Dedifferentiated amniotic fluid mesenchymal stem cell (primary cell): ENCODE data around the gene USP27X.

ENCODE experiments used
- DNase-seq: peaks from one replicate; pipeline ENCODE4 v3.0.0-alpha.2; 2016; ENCODE audit errors: extremely low spot score

The USP27X gene

GRCh38 chrX:49878834-49879655, at the start of gene USP27X:
Gene USP27X, plus strand, starts transcription at chrX:49879484. Its CDS starts 824 bp downstream, at chrX:49880308.
- peak; percentile 58 for DNase-seq

DNA sequence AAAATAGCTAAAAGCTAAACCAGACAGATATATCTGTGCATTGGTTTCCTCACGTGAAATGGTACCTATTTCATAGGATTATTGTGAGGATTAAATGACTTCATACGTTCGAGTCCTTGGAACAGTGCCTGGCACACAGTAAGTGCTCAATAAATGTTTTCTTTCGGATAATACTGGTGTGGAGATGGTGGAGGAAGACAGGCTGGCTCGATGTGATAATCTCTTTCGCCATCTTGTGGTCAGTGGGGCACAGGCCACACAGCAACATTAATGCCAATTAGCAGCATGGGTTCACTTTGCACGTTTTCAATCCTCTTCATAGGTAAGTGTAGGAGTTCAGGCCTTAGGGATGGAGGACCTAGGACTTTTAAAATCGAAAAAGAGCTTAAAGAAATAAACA, 40.9 kb upstream of the USP27X start:
- no peak for DNase-seq

GRCh38 chrX:49840679-49841078, 38.6 kb upstream of the USP27X start:
- no peak for DNase-seq

- no peak for DNase-seq
Measured at GRCh38 chrX:49842621-49843020, 36.7 kb upstream of the USP27X start.

DNA sequence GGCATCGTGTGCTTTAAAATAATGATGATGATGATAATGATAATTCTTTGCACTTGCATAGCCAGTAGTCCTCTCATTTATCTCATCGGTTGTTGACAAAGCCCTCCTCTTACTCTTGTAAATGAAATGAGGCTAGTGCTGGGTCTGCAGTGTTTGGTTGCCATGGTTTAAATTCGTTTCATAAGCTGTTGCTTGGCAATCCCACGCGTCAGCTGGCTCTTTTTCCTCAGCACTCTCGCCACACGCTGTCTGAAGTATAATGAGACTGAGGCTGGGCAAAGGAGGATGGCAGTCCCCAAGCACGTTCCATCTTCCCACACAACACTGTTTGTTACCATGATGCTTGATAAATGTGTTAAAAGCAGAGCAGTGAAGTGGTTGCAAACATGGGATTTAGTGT, 34.7 kb upstream of the USP27X start:
- no peak for DNase-seq

- DNase-seq: no peak
Measured at GRCh38 chrX:49845701-49846403, 33.4 kb upstream of the USP27X start.

DNA sequence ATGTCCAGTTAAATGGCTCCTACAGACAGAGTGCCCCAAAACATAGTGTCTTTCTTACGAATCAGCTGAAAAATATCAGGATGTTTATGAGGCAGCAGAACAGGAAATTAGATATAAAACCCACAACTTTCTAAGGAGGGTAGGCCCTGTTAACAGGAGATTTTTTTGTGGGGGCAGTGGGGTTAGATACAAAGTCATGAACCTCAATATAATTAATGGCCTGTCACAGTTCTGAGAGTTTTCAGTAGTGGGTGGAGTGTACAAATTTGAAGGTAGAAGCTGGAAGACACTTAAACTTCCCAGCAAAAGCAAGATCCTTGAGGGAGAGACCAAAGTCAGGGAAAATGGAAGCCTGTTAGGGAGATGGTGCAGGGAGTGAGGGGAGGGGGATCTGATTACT, 32.8 kb upstream of the USP27X start:
- no peak for DNase-seq

DNA sequence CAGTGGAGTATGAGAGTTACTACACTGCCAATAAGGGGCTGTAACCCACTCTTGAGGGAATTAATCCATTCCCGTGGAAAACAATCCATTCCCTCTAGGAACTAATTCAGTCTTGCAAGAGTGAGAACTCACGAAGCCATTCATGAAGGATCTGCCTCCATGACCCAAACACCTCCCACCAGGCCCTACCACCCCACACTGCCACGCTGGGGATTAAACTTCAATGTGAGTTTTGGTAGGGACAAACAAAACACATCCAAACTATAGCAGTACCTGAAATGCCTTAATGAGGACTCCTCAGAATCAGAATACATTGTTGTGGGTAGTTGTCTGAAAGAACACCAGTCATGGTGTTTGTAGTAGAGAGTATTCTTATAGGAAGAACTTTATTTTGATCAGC, 31.0 kb upstream of the USP27X start:
- DNase-seq: no peak

DNA sequence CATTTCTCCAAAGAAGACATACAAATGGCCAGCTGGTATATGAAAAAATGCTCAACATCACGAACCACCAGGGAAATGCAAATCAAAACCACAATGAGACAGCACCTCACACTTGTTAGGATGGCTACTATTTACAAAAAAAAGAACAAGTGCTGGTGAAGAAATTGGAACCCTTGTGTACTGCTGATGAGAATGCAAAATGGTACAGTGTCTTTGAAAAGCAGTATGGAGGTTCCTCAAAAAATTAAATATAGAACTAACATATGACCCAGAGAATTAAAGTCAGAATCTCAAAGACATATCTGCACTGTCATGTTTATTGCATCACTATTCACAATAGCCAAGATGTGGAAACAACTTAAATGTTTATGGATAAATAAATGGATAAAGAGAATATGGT, 29.3 kb upstream of the USP27X start:
- DNase-seq: no peak

GRCh38 chrX:49853661-49854060, 25.6 kb upstream of the USP27X start:
- no peak for DNase-seq

DNA sequence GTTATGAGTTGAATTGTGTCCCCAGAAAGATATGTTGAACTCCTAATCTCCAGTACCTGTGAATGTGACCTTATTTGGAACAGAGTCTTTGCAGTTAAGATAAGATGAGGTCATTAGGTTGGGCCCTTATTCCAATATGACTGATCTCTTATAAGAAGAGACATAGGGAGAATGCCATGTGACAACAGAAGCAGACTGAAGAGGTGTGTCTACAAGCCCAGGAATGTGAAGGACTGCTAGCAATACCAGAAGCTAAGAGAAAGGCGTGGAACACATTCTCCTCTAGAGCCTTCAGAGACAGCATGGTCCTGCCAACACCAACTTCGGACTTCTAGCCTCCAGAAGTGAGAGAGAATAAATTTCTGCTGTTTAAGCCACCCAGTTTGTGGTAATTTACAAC, 22.5 kb upstream of the USP27X start:
- no peak for DNase-seq

DNA sequence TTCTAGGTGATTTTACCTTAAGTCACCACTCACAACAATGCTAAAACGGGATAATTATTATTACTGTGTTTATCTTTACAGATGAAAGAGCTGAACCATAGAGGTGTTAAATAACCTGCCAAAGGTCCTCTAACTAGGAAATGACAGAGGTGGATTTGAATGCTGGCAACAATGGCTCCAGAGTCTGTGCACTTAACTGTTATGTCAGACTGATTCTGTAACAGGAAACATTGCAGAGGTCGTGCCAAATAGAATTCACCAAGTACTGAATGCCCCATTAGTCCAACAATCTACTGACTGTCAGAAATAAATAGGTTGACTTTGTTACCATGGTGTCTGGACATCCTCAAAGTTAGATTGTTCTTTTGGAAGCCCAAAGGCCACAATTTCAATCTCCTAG, 20.9 kb upstream of the USP27X start:
- no peak for DNase-seq

- DNase-seq: no peak
Measured at GRCh38 chrX:49859491-49859890, 19.8 kb upstream of the USP27X start.

GRCh38 chrX:49860867-49861535, 18.3 kb upstream of the USP27X start:
- no peak for DNase-seq

GRCh38 chrX:49862093-49862492, 17.2 kb upstream of the USP27X start:
- no peak for DNase-seq

GRCh38 chrX:49868739-49869138, 10.5 kb upstream of the USP27X start:
- DNase-seq: no peak

- DNase-seq: no peak
Measured at GRCh38 chrX:49876750-49877149, 2.5 kb upstream of the USP27X start.

- no peak for DNase-seq
Measured at GRCh38 chrX:49877397-49878101, 1.7 kb upstream of the USP27X start.

GRCh38 chrX:49878128-49878833, 1.0 kb upstream of the USP27X start:
- no peak for DNase-seq

DNA sequence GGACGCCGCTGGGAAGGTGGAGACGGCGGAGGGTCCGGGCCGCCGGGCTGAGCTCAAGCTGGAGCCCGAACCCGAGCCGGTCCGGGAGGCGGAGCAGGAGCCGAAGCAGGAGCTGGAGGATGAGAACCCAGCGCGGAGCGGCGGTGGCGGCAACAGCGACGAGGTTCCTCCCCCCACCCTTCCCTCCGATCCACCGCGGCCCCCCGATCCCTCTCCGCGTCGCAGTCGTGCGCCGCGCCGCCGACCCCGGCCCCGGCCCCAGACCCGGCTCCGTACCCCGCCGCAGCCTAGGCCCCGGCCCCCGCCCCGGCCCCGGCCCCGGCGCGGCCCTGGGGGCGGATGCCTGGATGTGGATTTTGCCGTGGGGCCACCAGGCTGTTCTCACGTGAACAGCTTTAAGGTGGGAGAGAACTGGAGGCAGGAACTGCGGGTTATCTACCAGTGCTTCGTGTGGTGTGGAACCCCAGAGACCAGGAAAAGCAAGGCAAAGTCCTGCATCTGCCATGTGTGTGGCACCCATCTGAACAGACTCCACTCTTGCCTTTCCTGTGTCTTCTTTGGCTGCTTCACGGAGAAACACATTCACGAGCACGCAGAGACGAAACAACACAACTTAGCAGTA, 483 bp downstream of the USP27X start:
- DNase-seq: no peak

DNA sequence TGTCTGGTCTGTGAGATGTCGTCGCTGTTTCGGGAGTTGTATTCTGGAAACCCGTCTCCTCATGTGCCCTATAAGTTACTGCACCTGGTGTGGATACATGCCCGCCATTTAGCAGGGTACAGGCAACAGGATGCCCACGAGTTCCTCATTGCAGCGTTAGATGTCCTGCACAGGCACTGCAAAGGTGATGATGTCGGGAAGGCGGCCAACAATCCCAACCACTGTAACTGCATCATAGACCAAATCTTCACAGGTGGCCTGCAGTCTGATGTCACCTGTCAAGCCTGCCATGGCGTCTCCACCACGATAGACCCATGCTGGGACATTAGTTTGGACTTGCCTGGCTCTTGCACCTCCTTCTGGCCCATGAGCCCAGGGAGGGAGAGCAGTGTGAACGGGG, 1.4 kb downstream of the USP27X start:
- no peak for DNase-seq
